ENCODE measurements around the gene MAGI2. TPM values are rescaled to one million over a fixed set of nuclear protein-coding genes. Genes with fewer than 3 reads are reported as not detected.

Gene MAGI2
- total RNA-seq, 1 donor, result 18.8 TPM

DNA sequence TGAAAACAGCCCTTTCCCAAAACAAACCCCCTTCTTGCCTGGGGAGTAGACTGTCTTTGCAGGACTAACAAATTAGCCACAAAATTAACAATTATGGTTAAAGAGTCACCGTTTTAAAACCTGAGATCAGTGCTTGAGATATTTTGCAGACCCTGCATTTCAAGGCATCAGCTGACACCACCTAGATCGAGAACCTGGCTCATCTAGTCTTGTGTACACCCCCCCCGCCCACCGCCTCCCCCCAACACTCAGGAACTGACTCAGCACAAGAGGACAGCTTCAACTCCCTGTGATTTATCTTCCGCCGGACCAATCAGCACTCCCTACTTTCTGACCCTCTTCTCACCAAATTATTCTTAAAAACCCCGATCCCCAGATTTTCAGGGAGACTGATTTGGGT is 917.8 kb downstream of the MAGI2 start:
- Histone ChIP-seq H3K27ac (ENCODE audit: low read depth, low read length) (no peak overlapping the region), H4K20me1 (ENCODE audit: insufficient read depth, low read length) (no peaks in the 10 kb centered on the region)

DNA sequence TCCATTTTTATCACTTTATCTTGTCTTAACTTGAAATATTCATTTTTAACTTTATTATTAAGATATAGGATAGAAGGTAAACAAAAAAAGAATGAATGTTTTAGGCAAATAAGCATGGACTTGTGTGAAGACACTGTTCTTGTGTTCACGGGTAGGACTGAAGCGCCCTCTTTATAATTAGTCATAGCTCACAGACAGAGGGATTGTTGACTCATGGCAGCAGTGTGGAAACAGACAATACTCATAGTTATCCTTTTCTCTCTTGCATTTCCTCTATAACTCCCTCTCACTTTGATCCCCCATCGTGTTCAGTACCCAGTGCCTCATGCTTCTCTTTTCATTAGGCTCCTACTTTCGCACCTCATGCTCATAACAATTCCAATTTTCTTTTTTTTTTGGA is 923.1 kb downstream of the MAGI2 start:
- Histone ChIP-seq H3K9me3 (ENCODE audit: low read depth, low read length) (no peaks in the 10 kb centered on the region), H4K20me1 (ENCODE audit: insufficient read depth, low read length) (no peaks in the 10 kb centered on the region), H2AFZ (ENCODE audit: low read length) (no peak overlapping the region), H3K4me1 (ENCODE audit: insufficient read depth, low read length) (peaks cover 24% of the 10 kb centered on the region), H3K4me2 (ENCODE audit: insufficient read depth, low read length) (peak overlapping the region; percentile 0), H3K36me3 (ENCODE audit: insufficient read depth, low read length) (no peaks in the 10 kb centered on the region), H3K27ac (ENCODE audit: low read depth, low read length) (no peak overlapping the region), H3K79me2 (ENCODE audit: insufficient read depth, low read length) (no peaks in the 10 kb centered on the region), H3K27me3 (ENCODE audit: insufficient read depth, low read length) (no peaks in the 10 kb centered on the region), H3K4me3 (ENCODE audit: insufficient read depth, low read length) (no peak overlapping the region)
- peak; percentile 77 for DNase-seq (ENCODE audit: insufficient read length, low spot score, missing footprints)
- TF ChIP-seq, protein P1, sequence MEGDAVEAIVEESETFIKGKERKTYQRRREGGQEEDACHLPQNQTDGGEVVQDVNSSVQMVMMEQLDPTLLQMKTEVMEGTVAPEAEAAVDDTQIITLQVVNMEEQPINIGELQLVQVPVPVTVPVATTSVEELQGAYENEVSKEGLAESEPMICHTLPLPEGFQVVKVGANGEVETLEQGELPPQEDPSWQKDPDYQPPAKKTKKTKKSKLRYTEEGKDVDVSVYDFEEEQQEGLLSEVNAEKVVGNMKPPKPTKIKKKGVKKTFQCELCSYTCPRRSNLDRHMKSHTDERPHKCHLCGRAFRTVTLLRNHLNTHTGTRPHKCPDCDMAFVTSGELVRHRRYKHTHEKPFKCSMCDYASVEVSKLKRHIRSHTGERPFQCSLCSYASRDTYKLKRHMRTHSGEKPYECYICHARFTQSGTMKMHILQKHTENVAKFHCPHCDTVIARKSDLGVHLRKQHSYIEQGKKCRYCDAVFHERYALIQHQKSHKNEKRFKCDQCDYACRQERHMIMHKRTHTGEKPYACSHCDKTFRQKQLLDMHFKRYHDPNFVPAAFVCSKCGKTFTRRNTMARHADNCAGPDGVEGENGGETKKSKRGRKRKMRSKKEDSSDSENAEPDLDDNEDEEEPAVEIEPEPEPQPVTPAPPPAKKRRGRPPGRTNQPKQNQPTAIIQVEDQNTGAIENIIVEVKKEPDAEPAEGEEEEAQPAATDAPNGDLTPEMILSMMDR (IDR thresholded peaks at IDR 0.05; ENCODE audit: extremely low read depth, low read depth, low read length), result no peak

More for the DNA sequence above, 917.8 kb downstream of the MAGI2 start:
- Histone ChIP-seq H3K4me1 (ENCODE audit: insufficient read depth, low read length) (peaks cover 2% of the 10 kb centered on the region), H3K27me3 (ENCODE audit: insufficient read depth, low read length) (no peaks in the 10 kb centered on the region), H3K36me3 (ENCODE audit: insufficient read depth, low read length) (no peaks in the 10 kb centered on the region), H2AFZ (ENCODE audit: low read length) (no peak overlapping the region), H3K79me2 (ENCODE audit: insufficient read depth, low read length) (no peaks in the 10 kb centered on the region), H3K9me3 (ENCODE audit: low read depth, low read length) (no peaks in the 10 kb centered on the region), H3K4me3 (ENCODE audit: insufficient read depth, low read length) (no peak overlapping the region), H3K4me2 (ENCODE audit: insufficient read depth, low read length) (no peak overlapping the region)
- no peak for DNase-seq (ENCODE audit: insufficient read length, low spot score, missing footprints)
- TF ChIP-seq, protein P1 (IDR thresholded peaks at IDR 0.05; ENCODE audit: extremely low read depth, low read depth, low read length), result no peak

DNA sequence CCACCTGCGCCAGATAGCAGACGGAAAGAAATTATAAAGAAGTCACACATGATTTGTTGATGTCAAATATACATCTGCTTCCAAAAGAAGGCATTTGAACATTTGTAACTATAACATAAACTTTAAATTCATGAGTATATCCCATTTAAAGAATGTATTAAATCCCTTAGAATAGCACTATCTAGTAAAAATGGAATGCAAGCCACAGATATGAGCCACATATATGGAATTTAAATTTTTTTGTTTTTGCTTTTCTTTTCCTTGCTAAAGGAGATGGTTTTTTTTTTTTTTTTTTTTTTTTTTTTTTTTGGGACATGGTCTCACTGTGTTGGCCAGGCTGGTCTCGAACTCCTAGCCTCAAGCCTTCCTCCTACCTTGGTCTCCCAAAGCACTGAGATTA is 924.1 kb downstream of the MAGI2 start:
- Histone ChIP-seq H3K9me3 (ENCODE audit: low read depth, low read length) (no peaks in the 10 kb centered on the region), H3K36me3 (ENCODE audit: insufficient read depth, low read length) (no peaks in the 10 kb centered on the region), H3K27me3 (ENCODE audit: insufficient read depth, low read length) (no peaks in the 10 kb centered on the region), H3K4me2 (ENCODE audit: insufficient read depth, low read length) (peak overlapping the region; percentile 70), H3K4me1 (ENCODE audit: insufficient read depth, low read length) (peaks cover 24% of the 10 kb centered on the region), H3K79me2 (ENCODE audit: insufficient read depth, low read length) (no peaks in the 10 kb centered on the region), H4K20me1 (ENCODE audit: insufficient read depth, low read length) (no peaks in the 10 kb centered on the region), H3K27ac (ENCODE audit: low read depth, low read length) (peak overlapping the region; percentile 77), H3K4me3 (ENCODE audit: insufficient read depth, low read length) (peak overlapping the region; percentile 48), H2AFZ (ENCODE audit: low read length) (peak overlapping the region; percentile 17)
- no peak for DNase-seq (ENCODE audit: insufficient read length, low spot score, missing footprints)
- TF ChIP-seq, protein P1 (IDR thresholded peaks at IDR 0.05; ENCODE audit: extremely low read depth, low read depth, low read length), result no peak

DNA sequence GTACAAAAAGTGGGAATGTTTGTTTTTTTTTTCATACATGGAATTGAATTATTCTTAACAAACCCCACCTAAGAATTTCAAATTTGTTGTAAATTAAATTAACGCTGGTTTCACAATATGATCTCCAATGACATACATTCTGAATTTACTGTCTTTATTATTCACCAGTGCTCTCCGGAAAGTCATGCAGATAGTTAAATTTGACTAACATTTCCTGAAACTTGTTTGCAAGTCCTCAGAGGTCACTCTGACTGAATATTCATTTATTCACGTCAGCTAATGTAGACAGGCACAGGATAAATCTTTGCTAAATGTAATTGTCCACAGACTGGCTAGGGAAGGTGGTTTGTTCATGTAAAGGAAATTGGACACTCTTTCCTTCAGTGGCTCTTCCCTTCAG is 924.5 kb downstream of the MAGI2 start:
- Histone ChIP-seq H3K27me3 (ENCODE audit: insufficient read depth, low read length) (no peaks in the 10 kb centered on the region), H3K36me3 (ENCODE audit: insufficient read depth, low read length) (no peaks in the 10 kb centered on the region), H4K20me1 (ENCODE audit: insufficient read depth, low read length) (no peaks in the 10 kb centered on the region), H3K4me1 (ENCODE audit: insufficient read depth, low read length) (peaks cover 27% of the 10 kb centered on the region), H3K79me2 (ENCODE audit: insufficient read depth, low read length) (no peaks in the 10 kb centered on the region), H3K27ac (ENCODE audit: low read depth, low read length) (peak overlapping the region; percentile 77), H3K4me3 (ENCODE audit: insufficient read depth, low read length) (peak overlapping the region; percentile 48), H3K4me2 (ENCODE audit: insufficient read depth, low read length) (peak overlapping the region; percentile 70), H3K9me3 (ENCODE audit: low read depth, low read length) (no peaks in the 10 kb centered on the region), H2AFZ (ENCODE audit: low read length) (peak overlapping the region; percentile 17)
- DNase-seq (ENCODE audit: insufficient read length, low spot score, missing footprints), result peak; percentile 17
- TF ChIP-seq, protein P1 (IDR thresholded peaks at IDR 0.05; ENCODE audit: extremely low read depth, low read depth, low read length), result no peak

Data from osteoblast (primary cell).